ENCODE results near the gene VIM. TPM values are rescaled to one million over a fixed set of nuclear protein-coding genes. Genes with fewer than 3 reads are reported as not detected.

Gene VIM
- total and polyA plus RNA-seq, 2 of the 4 experiments (the other 2 are of a cell fraction), result 4,502 to 6,735 TPM

DNA sequence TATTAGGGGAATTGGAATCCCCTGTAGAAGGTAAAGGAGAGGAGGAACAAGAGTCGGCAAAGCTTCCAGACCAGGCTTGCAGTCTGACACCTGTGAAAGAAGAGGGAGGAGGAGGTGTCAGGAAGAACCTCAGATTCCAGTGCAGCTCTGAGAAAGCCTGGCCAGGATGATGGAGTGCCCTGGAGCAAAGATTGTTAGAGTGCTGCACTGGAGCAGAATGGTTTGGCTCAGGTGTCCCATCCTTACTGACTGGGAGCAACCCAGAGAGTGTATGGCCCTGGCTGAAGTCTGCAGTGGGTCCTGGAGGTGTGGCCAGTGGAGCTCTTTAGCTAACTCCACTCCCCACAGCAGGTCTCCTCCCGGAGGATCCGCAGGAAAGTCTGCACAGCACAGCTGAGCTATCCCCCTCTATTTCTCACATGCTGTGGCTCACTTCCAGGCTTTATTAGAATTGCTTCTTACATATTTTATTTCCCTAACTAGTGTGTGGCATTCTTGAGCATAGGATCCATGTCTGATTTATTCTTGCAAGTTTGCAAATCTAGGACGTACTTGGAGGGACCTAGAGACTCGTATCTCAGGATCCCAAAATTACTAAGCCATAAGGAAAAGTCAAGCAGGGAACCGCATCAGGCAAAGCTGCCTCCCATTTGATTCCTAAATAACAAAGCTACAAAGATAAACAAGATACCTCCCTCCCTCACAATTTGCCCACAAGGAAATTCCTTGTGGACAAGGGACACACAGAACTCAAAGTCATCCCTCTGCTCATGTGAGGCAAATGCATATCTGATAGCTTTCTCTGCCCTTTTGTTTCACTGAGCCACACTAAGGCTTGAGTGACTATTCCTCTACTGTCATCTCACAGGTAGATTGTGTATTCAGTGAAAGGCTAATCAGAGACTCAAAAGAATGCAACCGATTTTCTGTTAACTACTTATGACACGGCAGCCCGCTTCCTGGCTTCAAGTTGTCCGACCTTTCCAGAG is 58.8 kb downstream of the VIM start:
- H3K9me1 ChIP-seq (ENCODE audit: insufficient read depth, low read length), result no peaks in the 10 kb centered on the region
- no peak overlapping the region for H3K27ac ChIP-seq (ENCODE audit: insufficient read depth, low read length)
- no peak overlapping the region for H3K9ac ChIP-seq (ENCODE audit: low read depth, low read length)
- no peak for ATAC-seq (ENCODE audit: low read depth)
- no peak overlapping the region for H3K14ac ChIP-seq (replicated peaks; ENCODE audit: low read depth, low read length)
- H3K4ac ChIP-seq (ENCODE audit: low read depth, low read length), result no peak overlapping the region
- no peak overlapping the region for H2BK15ac ChIP-seq (ENCODE audit: low read depth, low read length)
- no peak overlapping the region for H2BK5ac ChIP-seq (ENCODE audit: low read depth, low read length, poor library complexity, severe bottlenecking)
- H2BK120ac ChIP-seq (ENCODE audit: low read depth, low read length), result no peak overlapping the region
- no peak overlapping the region for H2AFZ ChIP-seq (replicated peaks; ENCODE audit: low read length, poor library complexity)
- in situ Hi-C loops (cut with MboI; ENCODE audit: low sequenced_read_pairs), result no loop called here
- ChIA-PET CTCF (interaction anchor here (0.7 kb wide), 1 partner anchor 147 kb away, joined by 3 read pairs; no protein-coding TSS in a partner anchor), POLR2A (ENCODE audit: unreplicated experiment) (no interaction called here)
- peaks cover 7% of the 10 kb centered on the region for H3K9me3 ChIP-seq (ENCODE audit: control insufficient read depth, insufficient read depth, low read length)
- H4K5ac ChIP-seq (ENCODE audit: low read depth, low read length), result no peak overlapping the region
- no peak for DNase-seq
- no peak overlapping the region for H2AK9ac ChIP-seq (replicated peaks; ENCODE audit: low read depth, low read length, poor library complexity)
- dilution Hi-C loops (cut with HindIII; ENCODE audit: low sequenced_read_pairs, unreplicated experiment), result no loop called here
- intact Hi-C loops (cut with micrococcal nuclease), result no loop called here
- H4K20me1 ChIP-seq (ENCODE audit: insufficient read depth, low read length), result no peaks in the 10 kb centered on the region
- H3K56ac ChIP-seq (ENCODE audit: extremely low read depth, insufficient read depth, low read length), result no peak overlapping the region
- H3K4me3 ChIP-seq (ENCODE audit: insufficient read depth, low read depth, low read length), result no peak overlapping the region
- H3K23ac ChIP-seq (ENCODE audit: low read depth, low read length), result no peak overlapping the region
- no peak overlapping the region for H4K91ac ChIP-seq (ENCODE audit: insufficient read depth, low read depth, low read length)
- H3K79me1 ChIP-seq (ENCODE audit: low read depth in 1 of 2, low read length in 2 of 2), result no peaks in the 10 kb centered on the region
- no TSS peak for BruUV-seq (replicated peaks)
- H3K27me3 ChIP-seq (ENCODE audit: control insufficient read depth, insufficient read depth, low read length), result peaks cover 22% of the 10 kb centered on the region
- H3K4me1 ChIP-seq (ENCODE audit: control insufficient read depth, insufficient read depth, low read length), result no peaks in the 10 kb centered on the region
- no peak overlapping the region for H4K8ac ChIP-seq (ENCODE audit: low read depth in 2 of 2, low read length in 2 of 2)
- H2AK5ac ChIP-seq (ENCODE audit: low read depth, low read length), result no peak overlapping the region
- no peak overlapping the region for H2BK20ac ChIP-seq (ENCODE audit: low read depth, low read length)
- no peak for TF ChIP-seq ELK1 (IDR thresholded peaks at IDR 0.05; ENCODE audit: borderline replicate concordance, low read depth, low read length)
- TF ChIP-seq MXI1 (IDR thresholded peaks at IDR 0.05; ENCODE audit: borderline replicate concordance, low read depth, low read length), result no peak
- no peak for TF ChIP-seq BHLHE40 (IDR thresholded peaks at IDR 0.05; ENCODE audit: low read depth, low read length)
- no peak for TF ChIP-seq CEBPB (IDR thresholded peaks at IDR 0.05; ENCODE audit: low read depth, low read length)
- TF ChIP-seq NFE2L2 (IDR thresholded peaks at IDR 0.05; ENCODE audit: low read depth, low read length), result no peak
- H3K36me3 ChIP-seq (ENCODE audit: control insufficient read depth, insufficient read depth, low read length), result no peaks in the 10 kb centered on the region
- no peak overlapping the region for H3K4me2 ChIP-seq (ENCODE audit: low read depth, low read length)
- no peak overlapping the region for H3K18ac ChIP-seq (ENCODE audit: low read depth, low read length)
- 57% methylated on average over 4 of the region's 10 CpGs; no CpG with 5 or more reads in 1 of the 2 experiments for WGBS, 2 experiments (ENCODE audit: extremely low coverage in 2 of 2, insufficient read length in 1 of 2)

Other genes with a start within 250 kb of the VIM start
- gene CUBN, start 98.4 kb upstream of the VIM start, total RNA-seq (2012; rRNA removed), result 0.54 and 0.83 TPM in 2 replicates
- 0.10 and 0.19 TPM in 2 replicates for gene CUBN, start 98.4 kb upstream of the VIM start, polyA plus RNA-seq (2012; rRNA removed)
- gene TRDMT1, start 26.6 kb upstream of the VIM start, total RNA-seq (2012; rRNA removed), result 4.7 and 6.7 TPM in 2 replicates
- 2.1 and 2.2 TPM in 2 replicates for gene TRDMT1, start 26.6 kb upstream of the VIM start, polyA plus RNA-seq (2012; rRNA removed)
- 0.18 and 0.56 TPM in 2 replicates for gene ST8SIA6, start 226.4 kb downstream of the VIM start, total RNA-seq (2012; rRNA removed)
- 0.10 and 0.17 TPM in 2 replicates for gene ST8SIA6, start 226.4 kb downstream of the VIM start, polyA plus RNA-seq (2012; rRNA removed)

All from IMR-90 (cell line).